HepG2 (cell line): ENCODE measurements around the gene BCL2A1. TPM values are rescaled to one million over a fixed set of nuclear protein-coding genes. Genes with fewer than 3 reads are reported as not detected.
A peak's percentile ranks its signal among the peaks of the same experiment; 100 is the strongest.

Source experiments
- ATAC-seq: fragments of 200-7000 bp; cut with Tn5 transposase; 3 replicates; pipeline ENCODE4 v1.9.1; 2020; ENCODE audit warnings: mild to moderate bottlenecking, moderate library complexity
- BruUV-seq: library from RNA; stranded (reverse); fragments of 400-500 nt; replicated peaks from 2 replicates; lab custom pipeline; 2021; lab: Mats Ljungman, UMichigan
- CTCF ChIA-PET: fragments of 300-600 bp; formaldehyde crosslinking; extraction: SDS; loops from one replicate; lab custom pipeline; 2021; ENCODE audit warnings: low total read pairs, inconsistent platforms, low intra/inter-chr PET ratio; lab: Yijun Ruan, JAX
- POLR2A ChIA-PET: fragments of 350-600 bp; sonication (Branson Sonifier 250); formaldehyde crosslinking; loops from one replicate; lab custom pipeline; 2020; ENCODE audit warnings: antibody characterized with exemption, inconsistent platforms; lab: Yijun Ruan, JAX
- DNase-seq: peaks from one replicate; pipeline ENCODE4 v3.0.0-alpha.2; 2015; ENCODE audit warnings: low spot score
- FAIRE-seq: peaks from 3 replicates; lab custom pipeline; 2011; peaks lifted over from hg19 to GRCh38; lab: Jason Lieb, UNC
- H2AFZ ChIP-seq: one replicate; pipeline ENCODE4 v1.6.1; 2011; ENCODE audit warnings: low read length, inconsistent platforms
- H3K27ac ChIP-seq: fragments of 300-600 bp; 3 replicates; pipeline ENCODE4 v1.8.0; 2011; ENCODE audit warnings: mixed run types, mild to moderate bottlenecking, mixed read lengths, low read length, inconsistent platforms; ENCODE audit not compliant: insufficient read depth; ENCODE audit errors: extremely low read length
- H3K27me3 ChIP-seq, 2 experiments: fragments of 200-600 bp in 1 of 2; 2 replicates in 1 of 2; 3 replicates in 1 of 2; pipeline versions ENCODE4 v1.6.0 to v1.8.0; 2011; ENCODE audit warnings: low read length in 2 of 2, mild to moderate bottlenecking in 2 of 2, moderate library complexity in 2 of 2, inconsistent platforms in 1 of 2; ENCODE audit not compliant: insufficient read depth in 2 of 2, control insufficient read depth in 1 of 2
- H3K36me3 ChIP-seq, 2 experiments: fragments of 200-600 bp in 1 of 2; replicated peaks in 1 of 2; 2 replicates in 1 of 2; 3 replicates in 1 of 2; pipeline versions ENCODE4 v1.5.1 to v1.8.0; 2011; ENCODE audit warnings: low read length in 2 of 2, inconsistent platforms in 1 of 2; ENCODE audit not compliant: insufficient read depth in 2 of 2, control insufficient read depth in 1 of 2
- H3K4me1 ChIP-seq: 2 replicates; pipeline ENCODE4 v1.5.1; 2012; ENCODE audit warnings: low read length, inconsistent platforms; ENCODE audit not compliant: insufficient read depth
- H3K4me2 ChIP-seq: 2 replicates; pipeline ENCODE4 v1.6.0; 2011; ENCODE audit warnings: low read depth, low read length, inconsistent platforms
- H3K4me3 ChIP-seq, 3 experiments: fragments of 200-600 bp in 1 of 3; sonication (generic), shearing (Covaris generic) in 1 of 3; replicated peaks in 1 of 3; 2 replicates each; pipeline ENCODE4 v1.5.1; 2011 to 2016; ENCODE audit warnings: low read length in 3 of 3, inconsistent platforms in 2 of 3, low read depth in 2 of 3, mild to moderate bottlenecking in 2 of 3, control low read depth in 1 of 3, mixed read lengths in 1 of 3; ENCODE audit not compliant: insufficient read depth in 1 of 3
- H3K79me2 ChIP-seq: one replicate; pipeline ENCODE4 v1.6.1; 2011; ENCODE audit warnings: low read length, inconsistent platforms; ENCODE audit not compliant: insufficient read depth
- H3K9ac ChIP-seq: 2 replicates; pipeline ENCODE4 v1.6.0; 2011; ENCODE audit warnings: mild to moderate bottlenecking, low read depth, low read length, inconsistent platforms; ENCODE audit not compliant: insufficient read depth
- H3K9me3 ChIP-seq: 2 replicates; pipeline ENCODE4 v1.5.1; 2012; ENCODE audit warnings: mild to moderate bottlenecking, low read length
- H4K20me1 ChIP-seq: 2 replicates; pipeline ENCODE4 v1.6.0; 2011; ENCODE audit warnings: inconsistent platforms, mild to moderate bottlenecking, low read length, moderate library complexity; ENCODE audit not compliant: insufficient read depth
- BCLAF1 ChIP-seq: fragments of 450-650 bp; IDR thresholded peaks from 2 replicates; pipeline ENCODE4 v1.6.1; 2017; ENCODE audit warnings: mild to moderate bottlenecking
- IRX3 ChIP-seq: sonication (generic); formaldehyde crosslinking; IDR thresholded peaks from 2 replicates; pipeline ENCODE4 v1.8.1; 2023; ENCODE audit warnings: mild to moderate bottlenecking, low read depth, missing genetic modification reagents, borderline replicate concordance
- NBN ChIP-seq: fragments of 450-650 bp; conservative IDR thresholded peaks from 2 replicates; pipeline ENCODE4 v1.6.1; 2017
- PCBP2 ChIP-seq: fragments of 200-400 bp; formaldehyde crosslinking; optimal IDR thresholded peaks from 2 replicates; pipeline ENCODE3; 2018; ENCODE audit warnings: low read length, low read depth; ENCODE audit not compliant: poor library complexity, severe bottlenecking
- SIX1 ChIP-seq: sonication (generic); formaldehyde crosslinking; IDR thresholded peaks from 2 replicates; pipeline ENCODE4 v1.4.0; 2020; ENCODE audit warnings: missing genetic modification reagents, borderline replicate concordance
- ZBTB25 ChIP-seq: IDR thresholded peaks from 2 replicates; pipeline ENCODE4 v1.6.1; 2018; ENCODE audit warnings: missing genetic modification reagents
- ZNF142 ChIP-seq: sonication (generic); formaldehyde crosslinking; IDR thresholded peaks from 2 replicates; pipeline ENCODE4 v1.4.0; 2020; ENCODE audit warnings: missing genetic modification reagents
- ZNF468 ChIP-seq: sonication (generic); formaldehyde crosslinking; IDR thresholded peaks from 2 replicates; pipeline ENCODE4 v1.8.0; 2022; ENCODE audit warnings: mild to moderate bottlenecking, moderate library complexity, missing genetic modification reagents
- ZSCAN22 ChIP-seq: sonication (generic); formaldehyde crosslinking; IDR thresholded peaks from 2 replicates; pipeline ENCODE4 v1.4.0; 2020; ENCODE audit warnings: mild to moderate bottlenecking, missing genetic modification reagents
- WGBS: methylation state at CpG from one replicate; pipeline ENCODE4 v1.1.6; 2017; ENCODE audit warnings: low lambda C conversion rate; 5-methylcytosine and 5-hydroxymethylcytosine counted together
- in situ Hi-C: cut with HindIII; loops from 2 replicates; pipeline ENCODE4 v1.10.0; 2017; ENCODE audit warnings: low pct_unique_long_range_greater_than_20kb; ENCODE audit not compliant: extremely low pct_ligation_motif_present
- intact Hi-C: fragments of 100-400 bp; cut with micrococcal nuclease; formaldehyde crosslinking; loops from one replicate; pipeline ENCODE4 v1.10.0; 2022; ENCODE audit not compliant: unreplicated experiment
- polyA plus RNA-seq, 8 experiments: library from polyadenylated mRNA; depleted of rRNA in 3 of 8; stranded (reverse) in 7 of 8; unstranded in 1 of 8; fragments of >200 nt; fragmentation: Illumina TruSeq in 4 of 8; extraction: Trizol in 4 of 8; gene quantifications; 2 replicates each; pipeline versions ENCODE4 v1.2.1 to v1.2.3, GENCODE V29; 2011 to 2016; ENCODE audit warnings: low read depth in 4 of 8, missing spikeins in 1 of 8, mixed read lengths in 1 of 8; ENCODE audit not compliant: insufficient read depth in 1 of 8
- total RNA-seq, 5 experiments: library from RNA; depleted of rRNA; stranded (reverse); fragments of >200 nt; fragmentation: Illumina TruSeq; extraction: Trizol; gene quantifications; 2 replicates each; pipeline ENCODE4 v1.2.3, GENCODE V29; 2016; ENCODE audit warnings: low read depth in 1 of 5

Gene BCL2A1
- total and polyA plus RNA-seq, 2 of the 13 experiments (the other 11 are each of a cell fraction or from before 2014, with no cell fraction given), result 0.08 to 0.31 TPM

GRCh38 chr15:79987569-79987955 is 16.6 kb upstream of the BCL2A1 start:
- in situ Hi-C loops, result no loop called here
- ChIA-PET CTCF (no interaction called here), POLR2A (no interaction called here)
- H3K4me1 ChIP-seq, result peaks cover 53% of the 10 kb centered on the region
- no peaks in the 10 kb centered on the region for H3K9me3 ChIP-seq
- TF ChIP-seq SIX1 (CRISPR knock-in tag) (no peak), NBN (no peak), ZNF142 (no peak), IRX3 (CRISPR knock-in tag) (no peak), PCBP2 (no peak), ZBTB25 (CRISPR knock-in tag) (no peak), ZSCAN22 (CRISPR knock-in tag) (no peak), ZNF468 (CRISPR knock-in tag) (no peak), BCLAF1 (no peak)
- BruUV-seq, result no TSS peak
- no peaks in the 10 kb centered on the region for H3K79me2 ChIP-seq
- no peak overlapping the region for H3K9ac ChIP-seq
- FAIRE-seq (peak; percentile 26), ATAC-seq (peak; percentile 70), DNase-seq (no peak)
- no peak overlapping the region for H3K4me3 ChIP-seq
- H4K20me1 ChIP-seq, result no peaks in the 10 kb centered on the region
- intact Hi-C loops, result no loop called here
- 20% methylated on average over 7 of the region's 7 CpGs for WGBS
- no peak overlapping the region for H2AFZ ChIP-seq
- H3K36me3 ChIP-seq, result no peaks in the 10 kb centered on the region
- peak overlapping the region; percentile 35 for H3K4me2 ChIP-seq
- no peaks in the 10 kb centered on the region; a peak in 1 of 5 replicates for H3K27me3 ChIP-seq
- H3K27ac ChIP-seq, result no peak overlapping the region
